Measurements from ENCODE around the gene ATG13. TPM values are rescaled to one million over a fixed set of nuclear protein-coding genes. Genes with fewer than 3 reads are reported as not detected.

The ATG13 gene
- total RNA-seq, 1 donor from 2014 or later = 51.3 TPM

DNA sequence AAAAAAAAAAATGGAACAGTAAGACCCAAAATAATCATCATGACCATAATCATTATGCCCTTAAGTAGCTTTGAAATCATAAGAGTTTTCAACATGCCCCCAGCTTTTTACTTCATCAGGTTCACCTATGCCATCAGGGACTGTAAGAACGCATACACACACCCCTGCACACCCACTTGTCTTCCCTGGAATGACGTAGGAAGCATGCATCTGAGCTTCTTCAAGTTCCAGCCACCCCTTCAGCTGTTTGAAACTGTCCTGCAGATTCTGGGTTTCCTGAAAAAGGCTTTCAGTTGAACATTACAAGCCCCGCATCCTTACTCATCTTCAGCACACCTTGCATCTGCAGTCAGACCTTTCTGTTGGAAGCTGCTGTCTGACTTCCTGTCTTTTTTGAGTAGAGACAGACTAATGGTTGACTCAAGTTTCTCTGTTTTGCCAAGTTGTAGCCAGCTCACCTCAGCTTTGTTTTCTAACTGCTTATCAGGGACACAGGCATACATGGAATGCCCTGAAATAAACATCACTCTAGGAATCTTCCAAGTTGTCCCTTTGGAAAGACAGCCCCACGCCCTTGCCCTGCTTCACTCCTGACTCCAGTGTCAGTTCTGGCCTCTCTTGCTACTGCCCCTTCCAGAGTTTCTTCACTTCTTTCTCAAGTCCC, 46.1 kb downstream of the ATG13 start:
- H3K4me3 Mint-ChIP-seq = no peak overlapping the region
- H3K36me3 Mint-ChIP-seq (ENCODE audit: low read depth) = no peaks in the 10 kb centered on the region
- no peaks in the 10 kb centered on the region for H3K4me1 Mint-ChIP-seq
- no peaks in the 10 kb centered on the region for H3K27me3 Mint-ChIP-seq (ENCODE audit: low read depth)
- no peaks in the 10 kb centered on the region for H3K9me3 Mint-ChIP-seq
- TF ChIP-seq, protein P1, sequence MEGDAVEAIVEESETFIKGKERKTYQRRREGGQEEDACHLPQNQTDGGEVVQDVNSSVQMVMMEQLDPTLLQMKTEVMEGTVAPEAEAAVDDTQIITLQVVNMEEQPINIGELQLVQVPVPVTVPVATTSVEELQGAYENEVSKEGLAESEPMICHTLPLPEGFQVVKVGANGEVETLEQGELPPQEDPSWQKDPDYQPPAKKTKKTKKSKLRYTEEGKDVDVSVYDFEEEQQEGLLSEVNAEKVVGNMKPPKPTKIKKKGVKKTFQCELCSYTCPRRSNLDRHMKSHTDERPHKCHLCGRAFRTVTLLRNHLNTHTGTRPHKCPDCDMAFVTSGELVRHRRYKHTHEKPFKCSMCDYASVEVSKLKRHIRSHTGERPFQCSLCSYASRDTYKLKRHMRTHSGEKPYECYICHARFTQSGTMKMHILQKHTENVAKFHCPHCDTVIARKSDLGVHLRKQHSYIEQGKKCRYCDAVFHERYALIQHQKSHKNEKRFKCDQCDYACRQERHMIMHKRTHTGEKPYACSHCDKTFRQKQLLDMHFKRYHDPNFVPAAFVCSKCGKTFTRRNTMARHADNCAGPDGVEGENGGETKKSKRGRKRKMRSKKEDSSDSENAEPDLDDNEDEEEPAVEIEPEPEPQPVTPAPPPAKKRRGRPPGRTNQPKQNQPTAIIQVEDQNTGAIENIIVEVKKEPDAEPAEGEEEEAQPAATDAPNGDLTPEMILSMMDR (conservative IDR thresholded peaks at IDR 0.05) = no peak
- peak overlapping the region; percentile 75 for H3K27ac Mint-ChIP-seq (ENCODE audit: unreplicated experiment)
- DNase-seq (ENCODE audit: low read depth, low spot score) = no peak

DNA sequence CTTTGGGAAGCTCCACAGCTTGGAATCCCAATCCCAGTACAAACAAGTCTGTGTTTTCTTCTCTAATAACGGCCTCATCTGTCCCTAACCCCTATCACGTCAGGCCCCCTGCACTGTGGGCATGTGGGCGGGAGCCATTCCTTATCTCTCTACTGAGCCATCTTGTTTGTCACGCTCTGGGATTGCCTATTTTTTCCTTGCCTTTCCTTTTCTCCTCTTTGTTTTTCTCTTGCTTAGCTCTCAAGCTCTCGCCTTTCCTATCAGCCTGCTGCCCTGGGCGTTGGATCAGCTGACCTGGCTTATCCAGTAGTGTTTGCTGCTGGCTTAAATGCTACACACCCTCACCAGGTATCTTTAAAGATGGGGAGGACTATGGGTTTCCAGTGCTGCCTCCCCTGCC, 47.3 kb downstream of the ATG13 start:
- Mint-ChIP-seq H3K27ac (ENCODE audit: unreplicated experiment) (no peak overlapping the region), H3K27me3 (ENCODE audit: low read depth) (no peaks in the 10 kb centered on the region)

DNA sequence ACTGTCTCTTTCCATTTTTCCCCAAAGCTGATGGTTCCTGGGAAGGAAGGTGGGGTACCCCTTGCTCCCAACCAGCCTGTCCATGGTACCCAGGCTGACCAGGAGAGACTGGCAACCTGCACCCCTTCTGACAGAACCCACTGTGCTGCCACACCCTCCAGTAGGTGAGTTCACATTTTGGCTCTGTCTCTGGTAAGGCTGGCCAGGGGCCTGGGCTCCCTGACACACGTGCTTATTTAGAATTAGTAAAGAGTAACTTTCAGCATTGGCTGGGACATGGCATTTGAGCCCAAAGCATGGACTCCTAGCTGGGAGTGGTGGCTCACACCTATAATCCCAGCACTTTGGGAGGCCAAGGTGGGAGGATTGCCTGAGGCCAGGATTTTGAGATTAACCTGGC, 48.0 kb downstream of the ATG13 start:
- H3K9me3 Mint-ChIP-seq = no peaks in the 10 kb centered on the region
- no peaks in the 10 kb centered on the region for H3K27me3 Mint-ChIP-seq (ENCODE audit: low read depth)

More for the DNA sequence above, 47.3 kb downstream of the ATG13 start:
- Mint-ChIP-seq H3K4me3 (no peak overlapping the region), H3K4me1 (no peaks in the 10 kb centered on the region), H3K36me3 (ENCODE audit: low read depth) (peaks cover 3% of the 10 kb centered on the region), H3K9me3 (no peaks in the 10 kb centered on the region)
- TF ChIP-seq, protein P1 (conservative IDR thresholded peaks at IDR 0.05) = no peak
- DNase-seq (ENCODE audit: low read depth, low spot score) = no peak

DNA sequence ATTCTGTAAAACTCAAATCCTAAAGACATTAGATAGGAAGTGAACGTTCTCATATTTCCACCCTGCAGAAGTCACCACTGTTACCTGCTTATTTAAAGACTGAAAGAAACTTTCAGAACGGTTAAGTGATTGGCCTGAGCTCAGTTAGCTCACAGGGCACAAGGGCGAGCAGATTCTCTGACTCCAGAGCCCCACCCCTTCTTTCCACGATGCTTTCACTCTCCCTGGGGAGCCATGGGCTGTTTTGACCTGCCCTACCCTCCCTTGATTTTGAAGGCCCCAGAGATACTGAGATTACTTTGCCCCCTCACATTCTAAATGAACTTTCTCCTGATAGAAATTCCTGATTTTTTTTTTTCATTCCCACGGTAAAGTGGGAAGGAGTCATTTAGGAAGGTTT, 49.2 kb downstream of the ATG13 start:
- TF ChIP-seq, protein P1 (conservative IDR thresholded peaks at IDR 0.05) = no peak
- Mint-ChIP-seq H3K27me3 (ENCODE audit: low read depth) (no peaks in the 10 kb centered on the region), H3K36me3 (ENCODE audit: low read depth) (peaks cover 3% of the 10 kb centered on the region), H3K4me3 (no peak overlapping the region), H3K4me1 (no peaks in the 10 kb centered on the region), H3K27ac (ENCODE audit: unreplicated experiment) (no peak overlapping the region), H3K9me3 (no peaks in the 10 kb centered on the region)
- DNase-seq (ENCODE audit: low read depth, low spot score) = no peak

More for the DNA sequence above, 48.0 kb downstream of the ATG13 start:
- DNase-seq (ENCODE audit: low read depth, low spot score) = no peak
- TF ChIP-seq, protein P1 (conservative IDR thresholded peaks at IDR 0.05) = no peak
- H3K4me1 Mint-ChIP-seq = no peaks in the 10 kb centered on the region
- no peak overlapping the region for H3K4me3 Mint-ChIP-seq
- H3K27ac Mint-ChIP-seq (ENCODE audit: unreplicated experiment) = no peak overlapping the region
- H3K36me3 Mint-ChIP-seq (ENCODE audit: low read depth) = peaks cover 3% of the 10 kb centered on the region

DNA sequence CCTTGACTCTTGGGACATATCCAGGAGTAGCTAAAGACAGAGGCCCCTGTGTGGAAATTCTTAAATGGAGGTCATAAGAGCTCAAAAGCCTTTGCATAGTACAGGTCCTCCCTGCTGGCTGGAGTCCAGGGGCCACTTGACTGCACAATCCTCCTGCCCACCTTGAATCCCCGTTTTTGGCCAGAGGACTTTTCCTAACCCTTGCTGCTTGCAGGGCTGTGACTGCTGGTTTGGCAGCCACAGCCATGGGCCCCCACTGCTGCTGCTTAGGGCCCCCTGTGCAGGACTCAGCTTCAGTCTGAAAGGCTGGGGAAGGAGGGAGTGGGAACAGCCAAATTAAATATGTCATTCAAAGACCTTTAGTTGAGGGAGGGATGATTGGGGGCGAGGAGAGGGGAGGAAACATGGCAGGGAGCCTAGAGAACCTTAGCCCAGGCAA, 49.7 kb downstream of the ATG13 start:
- Mint-ChIP-seq H3K9me3 (no peaks in the 10 kb centered on the region), H3K4me3 (no peak overlapping the region), H3K4me1 (no peaks in the 10 kb centered on the region), H3K36me3 (ENCODE audit: low read depth) (peaks cover 3% of the 10 kb centered on the region), H3K27ac (ENCODE audit: unreplicated experiment) (peak overlapping the region; percentile 28), H3K27me3 (ENCODE audit: low read depth) (no peaks in the 10 kb centered on the region)
- DNase-seq (ENCODE audit: low read depth, low spot score) = no peak
- TF ChIP-seq, protein P1 (conservative IDR thresholded peaks at IDR 0.05) = no peak

All from neural crest cell (in vitro differentiated cells).